Measurements from ENCODE around the gene ASXL3. TPM values are rescaled to one million over a fixed set of nuclear protein-coding genes. Genes with fewer than 3 reads are reported as not detected.

Gene ASXL3
- total and polyA plus RNA-seq, 12 donors, result 0.06 to 3.9 (median 0.22) TPM

DNA sequence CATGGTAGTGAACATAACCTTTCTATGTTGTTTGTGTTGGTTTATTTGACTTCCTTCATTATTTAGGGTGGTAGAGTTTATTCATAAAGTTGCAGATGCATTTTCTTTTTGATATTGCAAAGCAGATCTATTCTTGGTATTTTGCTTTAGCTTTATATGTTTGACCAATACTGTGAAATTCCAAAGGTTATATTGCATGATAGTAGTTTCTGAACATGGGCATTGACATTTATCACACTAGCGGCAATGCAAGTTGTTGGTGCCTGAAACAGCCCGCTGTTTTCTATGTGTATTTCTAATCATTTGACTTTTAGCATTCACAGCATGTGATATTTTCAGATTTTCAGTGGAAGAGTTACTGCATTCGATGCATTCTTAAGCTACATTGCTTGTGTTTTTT is 87.2 kb downstream of the ASXL3 start:
- Histone ChIP-seq H3K27ac (no peak overlapping the region), H3K36me3 (replicated peaks in 1 of 2) (no peaks in the 10 kb centered on the region), H3K27me3 (no peaks in the 10 kb centered on the region), H3K9me3 (replicated peaks in 1 of 3) (no peaks in the 10 kb centered on the region), H3K4me1 (replicated peaks in 1 of 2) (no peaks in the 10 kb centered on the region), H3K4me3 (no peak overlapping the region)
- TF ChIP-seq, protein P1, sequence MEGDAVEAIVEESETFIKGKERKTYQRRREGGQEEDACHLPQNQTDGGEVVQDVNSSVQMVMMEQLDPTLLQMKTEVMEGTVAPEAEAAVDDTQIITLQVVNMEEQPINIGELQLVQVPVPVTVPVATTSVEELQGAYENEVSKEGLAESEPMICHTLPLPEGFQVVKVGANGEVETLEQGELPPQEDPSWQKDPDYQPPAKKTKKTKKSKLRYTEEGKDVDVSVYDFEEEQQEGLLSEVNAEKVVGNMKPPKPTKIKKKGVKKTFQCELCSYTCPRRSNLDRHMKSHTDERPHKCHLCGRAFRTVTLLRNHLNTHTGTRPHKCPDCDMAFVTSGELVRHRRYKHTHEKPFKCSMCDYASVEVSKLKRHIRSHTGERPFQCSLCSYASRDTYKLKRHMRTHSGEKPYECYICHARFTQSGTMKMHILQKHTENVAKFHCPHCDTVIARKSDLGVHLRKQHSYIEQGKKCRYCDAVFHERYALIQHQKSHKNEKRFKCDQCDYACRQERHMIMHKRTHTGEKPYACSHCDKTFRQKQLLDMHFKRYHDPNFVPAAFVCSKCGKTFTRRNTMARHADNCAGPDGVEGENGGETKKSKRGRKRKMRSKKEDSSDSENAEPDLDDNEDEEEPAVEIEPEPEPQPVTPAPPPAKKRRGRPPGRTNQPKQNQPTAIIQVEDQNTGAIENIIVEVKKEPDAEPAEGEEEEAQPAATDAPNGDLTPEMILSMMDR (IDR thresholded peaks at IDR 0.05), result no peak
- no peak for TF ChIP-seq POLR2A (IDR thresholded peaks at IDR 0.05)
- DNase-seq, result no peak
- WGBS, 4 donors, result 73 to 89% (median 82%) methylated on average over 3 of the region's 3 CpGs
- intact Hi-C loops (cut with DNase I), result no loop called here

DNA sequence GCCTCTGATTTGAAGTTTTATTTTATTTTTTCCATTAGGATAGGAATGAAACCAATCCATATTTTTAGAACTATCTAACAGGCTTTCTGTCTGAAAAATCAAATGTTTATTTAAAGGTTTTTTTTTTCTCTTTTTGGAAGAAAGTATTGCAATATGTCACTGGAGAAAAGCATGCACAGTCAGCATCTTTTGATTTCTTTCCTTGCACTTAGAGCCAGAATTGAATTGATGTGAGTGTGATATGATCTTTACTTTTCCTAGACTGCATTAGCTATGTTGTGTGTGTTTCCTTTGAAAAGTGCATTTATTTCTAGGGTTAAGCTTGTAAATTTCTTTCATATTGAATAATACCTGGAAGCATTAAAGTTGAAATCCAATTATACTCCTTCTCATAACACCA is 87.6 kb downstream of the ASXL3 start:
- Histone ChIP-seq H3K27me3 (no peaks in the 10 kb centered on the region), H3K27ac (no peak overlapping the region), H3K4me3 (no peak overlapping the region), H3K4me1 (replicated peaks in 1 of 2) (no peaks in the 10 kb centered on the region), H3K36me3 (replicated peaks in 1 of 2) (no peaks in the 10 kb centered on the region), H3K9me3 (replicated peaks in 1 of 3) (no peaks in the 10 kb centered on the region)
- TF ChIP-seq, protein P1 (IDR thresholded peaks at IDR 0.05), result no peak
- no peak for TF ChIP-seq POLR2A (IDR thresholded peaks at IDR 0.05)
- intact Hi-C loops (cut with DNase I), result no loop called here
- no peak for DNase-seq

DNA sequence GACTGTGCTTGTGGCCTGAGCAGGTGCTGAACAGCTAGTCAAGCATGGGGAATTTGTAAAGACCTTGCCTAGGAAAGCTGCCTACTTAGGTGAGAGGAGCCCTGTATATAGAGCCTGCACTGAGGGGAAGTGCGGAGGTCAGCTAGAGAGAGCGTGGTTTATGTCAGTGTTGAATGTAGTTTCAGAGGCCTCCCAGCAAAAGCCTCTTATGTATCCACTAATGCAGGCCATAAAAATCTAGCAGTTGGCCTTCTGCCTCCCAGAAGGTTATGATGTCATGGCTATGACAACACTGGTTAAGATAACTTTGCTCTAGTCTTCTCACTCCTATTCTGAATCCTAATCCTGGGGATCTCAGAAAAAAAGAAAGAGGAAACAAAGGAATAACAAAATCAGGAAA is 88.9 kb downstream of the ASXL3 start:
- H3K36me3 ChIP-seq (replicated peaks in 1 of 2), result no peaks in the 10 kb centered on the region
- H3K27ac ChIP-seq, result no peak overlapping the region
- no peak overlapping the region for H3K4me3 ChIP-seq
- intact Hi-C loops (cut with DNase I), result no loop called here
- 86 to 99% (median 94%) methylated on average over 2 of the region's 2 CpGs for WGBS, 4 donors
- DNase-seq, result no peak
- H3K4me1 ChIP-seq (replicated peaks in 1 of 2), result no peaks in the 10 kb centered on the region
- TF ChIP-seq, protein P1 (IDR thresholded peaks at IDR 0.05), result no peak
- TF ChIP-seq POLR2A (IDR thresholded peaks at IDR 0.05), result no peak
- H3K27me3 ChIP-seq, result no peaks in the 10 kb centered on the region
- no peaks in the 10 kb centered on the region for H3K9me3 ChIP-seq (replicated peaks in 1 of 3)

DNA sequence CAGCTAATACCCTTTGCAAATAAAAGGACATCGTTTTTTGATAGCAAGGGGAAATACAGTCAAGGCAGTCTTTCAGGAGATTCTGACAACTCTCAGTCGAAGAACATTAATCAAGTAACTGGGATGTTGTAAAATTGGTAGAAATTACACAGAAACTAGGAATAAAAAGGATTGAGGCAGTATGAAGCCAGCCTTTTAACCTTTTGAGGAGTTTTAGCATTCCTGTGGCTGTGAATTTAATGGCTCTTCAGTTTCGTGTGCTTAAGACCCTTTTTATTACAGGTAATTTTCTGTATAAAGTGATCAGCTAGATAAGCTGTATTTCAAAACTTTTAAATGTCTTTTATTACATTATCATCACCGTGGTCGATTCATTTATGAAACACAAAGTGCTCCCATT is 91.6 kb downstream of the ASXL3 start:
- no peak overlapping the region for H3K27ac ChIP-seq
- WGBS, 4 donors, result 57 to 65% (median 61%) methylated on average over 5 of the region's 5 CpGs
- no peaks in the 10 kb centered on the region for H3K4me1 ChIP-seq (replicated peaks in 1 of 2)
- H3K36me3 ChIP-seq (replicated peaks in 1 of 2), result no peaks in the 10 kb centered on the region
- intact Hi-C loops (cut with DNase I), result no loop called here
- no peaks in the 10 kb centered on the region for H3K27me3 ChIP-seq
- H3K4me3 ChIP-seq, result no peak overlapping the region
- no peak for DNase-seq
- TF ChIP-seq POLR2A (IDR thresholded peaks at IDR 0.05), result no peak
- TF ChIP-seq, protein P1 (IDR thresholded peaks at IDR 0.05), result no peak
- no peaks in the 10 kb centered on the region for H3K9me3 ChIP-seq (replicated peaks in 1 of 3)

All from adrenal gland (tissue), 12 donors.